ENCODE results near the gene CDC73. TPM values are rescaled to one million over a fixed set of nuclear protein-coding genes. Genes with fewer than 3 reads are reported as not detected.

Gene CDC73
- total and polyA plus RNA-seq, 3 donors from 2014 or later = 31.4 to 47.1 (median 39.6) TPM

DNA sequence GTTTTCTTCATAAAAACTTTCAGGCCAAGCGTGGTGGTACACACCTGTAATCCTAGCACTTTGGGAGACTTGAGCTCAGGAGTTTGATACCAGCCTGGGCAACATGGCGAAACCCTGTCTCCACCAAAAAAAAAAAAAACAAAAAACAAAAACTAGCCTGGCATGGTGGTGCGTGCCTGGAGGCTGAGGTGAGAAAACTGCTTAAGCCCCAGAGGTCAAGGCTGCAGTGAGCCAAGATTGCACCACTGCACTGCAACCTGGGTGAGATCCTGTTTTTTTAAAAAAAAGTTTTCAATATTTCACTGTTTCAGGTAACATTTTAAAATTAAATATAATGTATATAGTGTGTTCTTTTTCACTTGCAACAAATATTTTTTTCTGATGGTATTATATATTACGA is 78.1 kb downstream of the CDC73 start:
- intact Hi-C loops (cut with DNase I; ENCODE audit: low total_unique reads) = no loop called here
- H3K9me3 ChIP-seq = no peaks in the 10 kb centered on the region
- H3K27me3 ChIP-seq = no peaks in the 10 kb centered on the region
- H3K4me1 ChIP-seq = no peaks in the 10 kb centered on the region
- WGBS, 2 donors = 94% methylated on average over 4 of the region's 4 CpGs
- no peak overlapping the region for H3K4me3 ChIP-seq
- no peak for DNase-seq
- TF ChIP-seq POLR2A (IDR thresholded peaks at IDR 0.05) = no peak
- TF ChIP-seq, protein P1, sequence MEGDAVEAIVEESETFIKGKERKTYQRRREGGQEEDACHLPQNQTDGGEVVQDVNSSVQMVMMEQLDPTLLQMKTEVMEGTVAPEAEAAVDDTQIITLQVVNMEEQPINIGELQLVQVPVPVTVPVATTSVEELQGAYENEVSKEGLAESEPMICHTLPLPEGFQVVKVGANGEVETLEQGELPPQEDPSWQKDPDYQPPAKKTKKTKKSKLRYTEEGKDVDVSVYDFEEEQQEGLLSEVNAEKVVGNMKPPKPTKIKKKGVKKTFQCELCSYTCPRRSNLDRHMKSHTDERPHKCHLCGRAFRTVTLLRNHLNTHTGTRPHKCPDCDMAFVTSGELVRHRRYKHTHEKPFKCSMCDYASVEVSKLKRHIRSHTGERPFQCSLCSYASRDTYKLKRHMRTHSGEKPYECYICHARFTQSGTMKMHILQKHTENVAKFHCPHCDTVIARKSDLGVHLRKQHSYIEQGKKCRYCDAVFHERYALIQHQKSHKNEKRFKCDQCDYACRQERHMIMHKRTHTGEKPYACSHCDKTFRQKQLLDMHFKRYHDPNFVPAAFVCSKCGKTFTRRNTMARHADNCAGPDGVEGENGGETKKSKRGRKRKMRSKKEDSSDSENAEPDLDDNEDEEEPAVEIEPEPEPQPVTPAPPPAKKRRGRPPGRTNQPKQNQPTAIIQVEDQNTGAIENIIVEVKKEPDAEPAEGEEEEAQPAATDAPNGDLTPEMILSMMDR (IDR thresholded peaks at IDR 0.05) = no peak
- no peak overlapping the region for H3K27ac ChIP-seq
- H3K36me3 ChIP-seq (ENCODE audit: low read depth, missing control alignments) = no peaks in the 10 kb centered on the region

DNA sequence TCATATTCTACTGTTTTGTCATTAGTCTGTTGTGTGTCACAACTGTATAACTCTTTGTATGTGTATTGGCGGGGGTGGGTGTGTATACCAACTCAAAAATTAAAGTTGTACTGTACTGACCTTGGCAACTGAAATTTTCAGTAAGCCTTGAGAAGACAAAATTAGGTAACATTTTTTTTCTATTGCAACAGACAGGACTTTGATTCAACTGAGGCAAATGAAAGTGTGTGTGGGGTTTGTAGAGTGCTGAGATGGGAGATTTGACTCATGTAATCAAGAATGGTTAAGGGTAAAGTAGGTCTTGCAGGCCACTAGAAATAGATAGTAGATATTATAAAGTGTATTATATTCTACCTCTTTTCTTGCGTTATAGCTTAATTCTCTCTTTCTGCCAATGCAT is 79.2 kb downstream of the CDC73 start:
- no peaks in the 10 kb centered on the region for H3K9me3 ChIP-seq
- H3K4me1 ChIP-seq = no peaks in the 10 kb centered on the region
- 93 to 96% methylated on average over 2 of the region's 2 CpGs for WGBS, 2 donors
- no peak for TF ChIP-seq POLR2A (IDR thresholded peaks at IDR 0.05)
- no peak overlapping the region for H3K4me3 ChIP-seq
- no peak overlapping the region for H3K27ac ChIP-seq
- intact Hi-C loops (cut with DNase I; ENCODE audit: low total_unique reads) = no loop called here
- H3K36me3 ChIP-seq (ENCODE audit: low read depth, missing control alignments) = no peaks in the 10 kb centered on the region
- DNase-seq = no peak
- H3K27me3 ChIP-seq = no peaks in the 10 kb centered on the region

DNA sequence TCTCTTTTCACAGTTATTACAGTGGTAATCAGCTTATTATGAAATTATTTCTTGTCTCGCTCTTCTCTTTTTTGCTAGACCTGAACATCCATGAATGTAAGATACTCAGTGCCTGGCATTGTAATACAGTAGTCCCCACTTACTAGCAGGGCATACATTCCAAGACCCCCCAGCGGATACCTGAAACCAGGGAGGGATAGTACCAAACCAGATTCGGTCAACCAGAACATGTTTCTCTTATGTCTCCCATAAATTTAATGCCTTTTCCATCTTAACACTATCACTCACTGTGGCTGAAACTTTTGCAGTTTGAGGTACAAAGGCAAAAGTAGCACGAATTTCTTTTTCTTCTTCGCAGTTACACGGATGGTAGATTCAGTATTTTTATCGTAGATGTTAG is 89.2 kb downstream of the CDC73 start:
- Histone ChIP-seq H3K4me3 (no peak overlapping the region), H3K27me3 (no peaks in the 10 kb centered on the region), H3K9me3 (no peaks in the 10 kb centered on the region), H3K36me3 (ENCODE audit: low read depth, missing control alignments) (no peaks in the 10 kb centered on the region), H3K27ac (no peak overlapping the region), H3K4me1 (no peaks in the 10 kb centered on the region)
- 94 to 96% methylated on average over 7 of the region's 7 CpGs for WGBS, 2 donors
- no peak for DNase-seq
- TF ChIP-seq POLR2A (IDR thresholded peaks at IDR 0.05) = no peak
- TF ChIP-seq, protein P1 (IDR thresholded peaks at IDR 0.05) = no peak
- intact Hi-C loops (cut with DNase I; ENCODE audit: low total_unique reads) = no loop called here

DNA sequence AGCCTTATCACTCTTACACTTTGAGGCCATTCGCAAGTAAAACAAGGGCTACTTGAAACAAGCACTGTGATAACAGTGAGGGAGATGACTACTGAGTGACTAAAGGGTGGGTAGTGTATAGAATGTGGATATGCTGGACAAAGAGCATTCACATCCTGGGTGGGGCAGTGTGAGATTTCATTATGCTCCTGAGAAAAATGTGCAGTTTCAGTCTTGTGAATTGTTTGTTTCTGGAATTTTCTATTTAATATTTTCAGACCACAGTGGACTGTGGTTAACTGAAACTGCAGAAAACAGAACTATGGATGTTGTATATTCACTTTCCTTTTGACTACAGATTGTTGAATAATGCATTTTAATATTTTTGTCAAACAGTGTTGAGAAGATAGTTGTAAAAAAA is 89.7 kb downstream of the CDC73 start:
- intact Hi-C loops (cut with DNase I; ENCODE audit: low total_unique reads) = no loop called here
- 58 to 95% methylated on average over 1 of the region's 1 CpG for WGBS, 2 donors

DNA sequence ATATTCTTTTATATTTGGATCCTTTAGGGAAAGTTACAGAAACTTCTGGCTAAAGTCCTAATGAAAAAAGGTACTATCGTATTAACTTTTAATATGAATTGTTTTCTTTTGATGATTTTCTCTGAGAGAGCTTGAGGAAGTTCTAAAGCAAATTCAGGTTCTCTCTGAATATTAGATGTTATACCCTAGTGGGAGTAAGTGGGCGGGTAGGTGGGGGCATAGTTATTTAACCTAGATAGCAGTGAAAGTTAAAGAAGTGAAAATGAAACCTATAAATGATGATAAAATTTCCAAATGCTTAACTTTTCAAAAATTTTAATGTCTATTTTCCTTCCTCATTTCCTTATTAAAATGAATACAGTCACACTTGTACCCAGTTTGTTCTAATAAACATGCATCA is 90.8 kb downstream of the CDC73 start:
- H3K36me3 ChIP-seq (ENCODE audit: low read depth, missing control alignments) = no peaks in the 10 kb centered on the region
- WGBS, 2 donors = 95 to 97% methylated on average over 2 of the region's 2 CpGs

More for the DNA sequence above, 89.7 kb downstream of the CDC73 start:
- no peak for DNase-seq
- Histone ChIP-seq H3K36me3 (ENCODE audit: low read depth, missing control alignments) (no peaks in the 10 kb centered on the region), H3K27me3 (no peaks in the 10 kb centered on the region), H3K4me3 (no peak overlapping the region), H3K4me1 (no peaks in the 10 kb centered on the region), H3K27ac (no peak overlapping the region), H3K9me3 (no peaks in the 10 kb centered on the region)
- TF ChIP-seq POLR2A (IDR thresholded peaks at IDR 0.05) = no peak
- TF ChIP-seq, protein P1 (IDR thresholded peaks at IDR 0.05) = no peak

More for the DNA sequence above, 90.8 kb downstream of the CDC73 start:
- intact Hi-C loops (cut with DNase I; ENCODE audit: low total_unique reads) = no loop called here
- Histone ChIP-seq H3K27ac (no peak overlapping the region), H3K9me3 (no peaks in the 10 kb centered on the region), H3K4me1 (no peaks in the 10 kb centered on the region), H3K27me3 (no peaks in the 10 kb centered on the region), H3K4me3 (no peak overlapping the region)
- no peak for DNase-seq
- TF ChIP-seq POLR2A (IDR thresholded peaks at IDR 0.05) = no peak
- TF ChIP-seq, protein P1 (IDR thresholded peaks at IDR 0.05) = no peak

Measured in testis (tissue), 3 donors.